Tongue (tissue), 2 donors: ENCODE measurements around the gene INTS1. TPM values are rescaled to one million over a fixed set of nuclear protein-coding genes. Genes with fewer than 3 reads are reported as not detected.
"Not testable (repeated sequence)": the region's sequence is repeated elsewhere in the genome, so short reads cannot be mapped to it uniquely, and the experiment has no call there.

Source experiments
- DNase-seq: peaks from one replicate; pipeline ENCODE4 v3.0.0-alpha.2; 2015
- total RNA-seq: library from RNA; depleted of rRNA; stranded (reverse); fragments of >200 nt; gene quantifications from one replicate; pipeline ENCODE4 v1.2.3, GENCODE V29; 2014

Gene INTS1
- total RNA-seq, 1 donor from 2014 or later: 38.7 TPM

DNA sequence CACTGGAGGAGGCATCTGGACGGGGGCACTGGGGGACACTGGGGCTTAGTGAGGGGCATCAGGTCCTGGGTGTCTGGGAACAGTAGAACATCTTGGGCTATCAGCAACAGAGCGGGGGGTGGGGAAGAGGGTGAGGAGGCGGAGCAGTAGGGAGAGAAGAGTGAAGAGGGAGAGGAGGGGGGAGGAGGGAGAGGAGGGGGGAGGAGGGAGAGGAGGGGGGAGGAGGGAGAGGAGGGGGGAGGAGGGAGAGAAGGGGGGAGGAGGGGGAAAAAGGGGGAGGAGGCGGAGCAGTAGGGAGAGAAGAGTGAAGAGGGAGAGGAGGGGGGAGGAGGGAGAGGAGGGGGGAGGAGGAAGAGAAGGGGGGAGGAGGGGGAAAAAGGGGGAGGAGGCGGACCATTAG, 58.2 kb downstream of the INTS1 start:
- not testable (repeated sequence) for DNase-seq

DNA sequence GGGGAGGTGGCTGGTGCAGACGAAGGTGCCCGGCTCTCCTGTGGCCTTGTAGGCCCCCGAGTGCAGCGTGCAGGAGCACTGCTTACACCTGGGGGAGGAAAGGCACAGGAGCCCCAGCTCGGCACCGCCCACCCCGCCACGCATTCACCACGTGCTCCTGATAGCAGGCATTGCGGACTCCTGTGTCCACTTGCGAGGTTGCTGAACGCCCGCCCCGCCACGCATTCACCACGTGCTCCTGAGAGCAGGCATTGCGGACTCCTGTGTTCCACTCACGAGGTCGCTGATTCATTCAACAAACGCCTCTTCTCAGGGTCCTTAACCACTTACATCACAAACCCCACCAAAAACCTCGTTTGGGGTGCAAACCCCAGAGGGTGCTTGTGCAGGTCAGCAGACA, 58.8 kb downstream of the INTS1 start:
- DNase-seq: no peak

DNA sequence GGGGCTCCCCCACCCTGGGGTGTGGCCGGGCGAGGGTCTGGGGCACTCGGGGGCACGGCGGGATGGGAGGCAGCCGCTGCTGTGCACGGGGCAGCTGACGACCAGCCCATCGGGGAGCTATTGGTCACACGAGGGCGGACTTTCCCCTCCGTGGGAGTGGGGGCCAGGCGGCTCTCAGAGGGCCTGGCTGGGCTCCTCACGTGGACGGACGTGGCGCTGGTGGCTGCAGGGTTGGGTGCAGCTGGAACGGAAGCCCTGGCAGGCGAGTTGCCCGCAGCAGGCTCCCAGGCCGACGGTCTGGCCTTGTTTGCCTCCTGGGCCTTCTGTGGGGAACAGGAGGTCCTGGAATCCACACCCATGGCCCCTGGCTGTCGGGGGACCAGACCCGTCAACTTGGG, 59.3 kb downstream of the INTS1 start:
- no peak for DNase-seq

DNA sequence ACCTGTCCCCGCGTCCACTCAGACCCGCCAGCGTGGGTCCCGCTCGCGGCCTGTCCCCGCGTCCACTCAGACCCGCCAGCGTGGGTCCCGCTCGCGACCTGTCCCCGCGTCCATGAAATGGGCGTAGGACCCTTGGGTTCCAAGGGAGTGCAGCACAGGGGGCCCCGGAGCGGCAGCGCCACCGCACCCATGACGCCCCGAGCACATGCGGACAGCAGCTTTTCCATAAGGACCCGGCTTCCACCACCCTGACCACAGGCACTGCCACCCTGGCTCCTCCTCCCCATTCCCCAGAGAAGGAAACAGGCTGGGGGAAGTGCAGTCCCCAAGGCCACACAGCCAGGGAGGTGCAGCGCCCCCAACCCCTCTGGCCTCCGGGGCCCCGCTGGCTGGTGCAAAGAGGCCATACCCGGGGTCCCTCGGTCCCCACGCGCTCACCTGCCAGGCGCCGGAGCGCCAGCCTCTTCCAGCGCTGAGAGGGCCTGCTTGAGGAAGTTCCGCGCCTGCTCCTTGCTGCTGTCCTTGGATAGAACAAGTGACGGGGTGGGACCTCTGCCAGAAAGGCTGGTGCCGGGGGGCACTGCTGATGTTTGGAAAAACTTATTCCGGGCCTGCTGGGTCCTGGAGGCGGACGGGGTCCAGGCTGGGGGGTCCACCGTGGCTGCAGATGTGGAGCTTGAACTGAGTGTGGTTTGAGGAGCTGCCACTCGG, 59.8 kb downstream of the INTS1 start:
- no peak for DNase-seq

DNA sequence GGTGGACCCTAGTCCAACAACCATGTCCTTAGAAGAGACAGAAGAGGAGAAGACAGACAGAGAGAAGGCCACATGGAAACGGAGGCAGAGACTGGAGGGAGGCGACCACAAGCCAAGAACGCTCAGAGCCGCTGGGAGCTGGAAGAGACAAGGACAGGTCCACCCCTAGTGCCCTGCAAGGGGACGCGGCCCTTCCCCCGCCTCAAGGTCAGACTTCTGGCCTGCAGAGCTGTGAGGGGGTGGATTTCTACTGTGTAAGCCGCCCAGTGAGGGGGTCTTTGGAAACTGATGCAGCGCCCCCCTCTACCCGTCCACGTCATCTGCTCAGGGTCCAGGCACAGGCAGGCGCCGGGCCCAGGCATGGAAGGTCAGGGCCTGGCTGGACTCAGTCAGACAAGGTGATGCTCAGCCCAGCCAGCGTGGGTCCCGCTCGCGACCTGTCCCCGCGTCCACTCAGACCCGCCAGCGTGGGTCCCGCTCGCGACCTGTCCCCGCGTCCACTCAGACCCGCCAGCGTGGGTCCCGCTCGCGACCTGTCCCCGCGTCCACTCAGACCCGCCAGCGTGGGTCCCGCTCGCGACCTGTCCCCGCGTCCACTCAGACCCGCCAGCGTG, 60.5 kb downstream of the INTS1 start:
- not testable (repeated sequence) for DNase-seq

GRCh38 chr7:1442355-1443124, 61.6 kb downstream of the INTS1 start:
- DNase-seq: no peak

DNA sequence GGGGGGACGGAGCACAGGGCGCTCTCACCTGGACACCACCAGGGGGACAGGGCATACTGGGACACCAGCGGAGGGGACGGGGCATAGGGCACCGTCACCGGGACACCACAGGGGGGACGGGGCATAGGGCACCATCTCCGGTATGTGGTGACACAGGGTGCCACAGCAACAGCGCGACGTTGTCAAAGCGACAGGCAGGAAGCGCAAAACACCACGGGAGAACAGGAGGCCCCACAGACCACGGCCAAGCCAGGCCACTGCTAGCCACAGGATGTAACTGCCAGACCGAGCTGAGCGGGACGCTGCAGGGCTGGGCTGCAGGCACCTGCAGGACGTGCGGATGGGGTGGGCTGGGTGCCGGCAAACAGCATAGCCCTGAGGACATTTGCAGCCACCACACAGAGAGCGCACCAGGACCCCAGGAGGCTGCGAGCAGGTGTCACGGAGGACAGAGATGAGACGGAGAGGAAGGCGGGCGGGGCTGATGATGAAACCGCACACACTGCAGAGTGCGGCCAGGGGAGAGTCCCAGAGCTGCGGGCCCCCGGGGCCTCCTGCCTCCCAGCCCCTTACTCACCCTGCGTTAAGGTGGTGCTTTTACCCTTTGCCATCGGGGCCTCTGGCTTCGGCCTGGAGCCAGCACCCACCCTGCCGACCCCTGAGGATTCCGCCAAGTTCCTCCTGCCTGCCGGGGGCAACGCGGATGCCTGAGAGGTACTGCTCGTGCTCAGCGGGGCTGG, 62.4 kb downstream of the INTS1 start:
- no peak for DNase-seq

DNA sequence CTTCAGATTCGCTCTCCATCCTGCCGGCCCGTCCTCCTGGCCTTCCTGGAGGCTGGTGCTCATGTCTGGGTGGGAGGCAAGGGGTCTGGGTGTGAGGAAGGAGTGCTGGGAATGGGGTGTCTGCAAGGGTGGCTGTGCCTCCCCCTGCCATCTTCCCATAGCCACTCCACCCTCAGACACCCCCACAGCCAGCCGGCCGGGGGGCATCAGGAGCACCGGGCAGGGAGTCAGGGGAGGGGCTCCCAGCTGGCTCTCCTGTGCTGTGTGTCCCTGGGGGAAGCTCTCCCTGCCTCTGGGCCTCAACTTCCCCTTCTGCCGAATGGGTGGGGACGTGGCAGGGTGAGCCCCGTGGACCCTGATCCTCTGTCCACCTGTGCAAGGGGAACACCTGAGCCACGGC, 63.6 kb downstream of the INTS1 start:
- DNase-seq: no peak

DNA sequence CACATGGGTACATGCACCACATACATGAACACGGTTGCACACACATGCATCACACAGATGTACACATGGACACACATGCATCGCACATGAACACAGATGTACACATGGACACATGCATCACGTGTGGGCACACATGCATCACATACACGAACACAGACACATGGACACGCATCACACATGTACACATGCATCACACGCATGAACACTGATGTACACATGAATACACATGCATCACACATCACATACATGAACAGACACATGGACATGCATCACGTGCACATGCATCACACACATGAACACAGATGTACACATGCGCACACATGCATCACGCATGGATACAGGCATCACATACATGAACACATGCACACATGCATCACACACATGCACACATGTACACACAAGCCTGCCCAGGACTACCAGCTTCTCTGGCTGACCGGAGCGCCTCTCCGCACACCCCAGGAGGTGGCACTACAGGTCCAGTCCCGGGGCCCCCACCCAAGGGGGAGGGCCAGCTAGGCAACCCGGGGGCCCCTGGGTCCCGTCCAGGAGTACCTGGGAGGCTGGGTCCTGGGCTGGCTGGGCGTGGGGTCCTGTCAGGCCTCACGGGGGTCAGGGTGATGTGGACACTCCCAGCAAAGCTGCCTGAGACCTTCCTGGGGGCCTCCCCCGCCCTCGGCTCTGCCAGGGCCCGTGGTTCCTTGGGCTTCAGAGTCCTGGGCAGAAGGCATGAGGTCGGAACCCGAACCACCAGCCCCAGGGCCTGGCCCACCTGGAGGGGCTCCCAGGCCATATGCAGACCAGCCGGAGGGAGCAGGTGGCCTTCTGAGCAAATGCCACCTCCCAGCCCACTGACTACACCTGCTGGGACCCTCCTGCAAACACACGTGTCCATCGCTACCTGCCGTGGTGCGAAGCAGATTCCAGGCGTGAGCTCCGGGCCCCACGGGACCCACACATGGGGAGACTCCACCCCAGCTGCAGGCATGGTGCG, 64.5 kb downstream of the INTS1 start:
- DNase-seq: no peak

- no peak for DNase-seq
Observed at GRCh38 chr7:1438821-1439220, 65.4 kb downstream of the INTS1 start.

DNA sequence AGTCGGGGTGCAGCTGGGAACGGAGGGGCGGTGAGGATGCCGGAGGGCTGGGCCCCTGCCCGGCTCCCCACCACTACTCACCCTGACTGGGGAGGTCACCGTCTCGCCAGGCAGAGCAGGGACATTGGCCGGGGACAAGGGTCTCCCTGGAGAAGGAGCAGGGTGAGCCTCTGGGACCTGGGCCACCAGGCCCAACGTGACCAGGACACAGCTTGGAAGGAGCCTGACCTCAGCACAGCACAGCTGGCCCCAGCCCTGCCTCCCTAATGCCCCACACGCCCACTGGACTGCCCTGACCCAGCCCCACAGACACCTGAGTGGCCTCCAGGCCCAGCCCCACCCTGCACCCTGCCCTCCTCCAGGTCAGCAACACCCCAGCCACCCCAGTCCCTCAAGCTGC, 66.0 kb downstream of the INTS1 start:
- no peak for DNase-seq

GRCh38 chr7:1437155-1437880, 66.9 kb downstream of the INTS1 start:
- DNase-seq: no peak

DNA sequence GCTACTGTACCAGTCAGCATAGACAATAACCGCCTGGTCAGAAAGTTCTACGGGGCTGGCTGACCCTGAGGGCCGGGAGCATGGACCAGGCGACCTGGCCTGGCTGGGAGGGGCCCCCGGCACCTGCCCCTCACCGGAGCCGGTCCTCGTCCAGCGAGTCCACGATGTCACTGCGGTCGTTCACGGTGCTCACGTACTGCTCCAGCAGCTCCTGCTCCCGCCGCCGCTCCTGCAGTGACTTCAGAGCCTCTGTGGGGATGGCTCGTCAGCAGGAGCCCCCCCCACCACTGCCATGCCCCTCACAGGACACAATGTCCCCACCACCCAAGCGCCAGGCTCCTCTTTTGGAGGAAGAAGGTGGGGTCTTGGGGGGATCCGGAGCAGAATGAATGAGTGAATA, 67.6 kb downstream of the INTS1 start:
- DNase-seq: no peak

DNA sequence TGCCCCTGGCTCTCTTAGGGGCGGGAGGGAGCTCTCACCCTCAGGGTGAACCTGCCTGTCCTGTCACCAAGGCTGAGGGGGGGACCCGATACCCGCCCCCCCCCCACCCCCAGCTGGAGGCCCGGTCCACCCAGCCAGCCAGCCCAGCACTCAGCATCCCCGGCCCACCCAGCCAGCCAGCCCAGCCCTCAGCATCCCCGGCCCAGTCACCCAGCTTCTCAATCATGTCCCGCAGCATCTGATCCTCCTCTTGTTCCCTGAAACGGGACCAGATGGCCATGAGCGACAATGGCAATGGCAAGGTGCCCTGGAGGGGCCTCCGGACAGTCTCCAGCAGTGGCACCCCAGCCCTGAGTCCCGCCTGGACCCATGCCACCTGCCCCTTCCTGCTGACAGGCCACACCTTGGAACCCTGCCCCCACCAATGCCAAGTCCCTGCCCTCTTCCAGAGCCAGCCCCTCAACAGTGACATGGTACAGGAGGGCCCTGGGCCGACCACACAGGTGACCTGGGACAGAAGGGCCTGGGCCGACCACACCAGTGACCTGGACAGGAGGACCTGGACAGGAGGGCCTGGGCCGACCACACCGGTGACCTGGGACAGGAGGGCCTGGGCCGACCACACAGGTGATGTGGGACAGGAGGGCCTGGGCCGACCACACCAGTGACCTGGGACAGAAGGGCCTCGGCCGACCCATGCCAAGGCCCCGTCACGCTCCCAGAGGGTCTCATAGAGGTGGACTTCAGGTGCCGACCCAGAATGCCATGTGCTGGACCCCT, 69.1 kb downstream of the INTS1 start:
- DNase-seq: no peak

- no peak for DNase-seq
Observed at GRCh38 chr7:1434165-1434718, 69.9 kb downstream of the INTS1 start.

- no peak for DNase-seq
Observed at GRCh38 chr7:1433128-1433920, 70.9 kb downstream of the INTS1 start.

GRCh38 chr7:1432411-1433082, 71.6 kb downstream of the INTS1 start:
- DNase-seq: peak; percentile 85
